Measurements from ENCODE around the gene SYNRG.

GRCh38 chr17:37558299-37558698 is 50.9 kb downstream of the SYNRG start:
- TF ChIP-seq EP300 (IDR thresholded peaks at IDR 0.05; ENCODE audit: borderline replicate concordance) (no peak), TAF1 (IDR thresholded peaks at IDR 0.05; ENCODE audit: low read depth) (no peak), REST (IDR thresholded peaks at IDR 0.05; ENCODE audit: low read depth) (no peak), RAD21 (IDR thresholded peaks at IDR 0.05; ENCODE audit: low read depth) (no peak), CEBPB (IDR thresholded peaks at IDR 0.05) (no peak), YY1 (IDR thresholded peaks at IDR 0.05; ENCODE audit: low read depth) (no peak), CREB1 (IDR thresholded peaks at IDR 0.05; ENCODE audit: low read depth) (no peak), TEAD4 (IDR thresholded peaks at IDR 0.05) (no peak), EGR1 (IDR thresholded peaks at IDR 0.05) (no peak), TCF12 (IDR thresholded peaks at IDR 0.05; ENCODE audit: low read depth) (no peak), FOXM1 (IDR thresholded peaks at IDR 0.05; ENCODE audit: borderline replicate concordance, low read depth) (no peak), USF1 (IDR thresholded peaks at IDR 0.05) (no peak)
- TF ChIP-seq, protein P1, sequence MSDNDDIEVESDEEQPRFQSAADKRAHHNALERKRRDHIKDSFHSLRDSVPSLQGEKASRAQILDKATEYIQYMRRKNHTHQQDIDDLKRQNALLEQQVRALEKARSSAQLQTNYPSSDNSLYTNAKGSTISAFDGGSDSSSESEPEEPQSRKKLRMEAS (IDR thresholded peaks at IDR 0.05): no peak
